GM19438 (cell line): ENCODE measurements around the gene YPEL1.
"Not testable (repeated sequence)": the region's sequence is repeated elsewhere in the genome, so short reads cannot be mapped to it uniquely, and the experiment has no call there.

Experiments used
- ATAC-seq: cut with Tn5 transposase; IDR thresholded peaks from one replicate; pipeline ENCODE4 v1.9.1; 2021; ENCODE audit warnings: low read depth; ENCODE audit not compliant: unreplicated experiment

YPEL1 gene

GRCh38 chr22:21686634-21687393 lies 48.8 kb downstream of the YPEL1 start:
- ATAC-seq: no peak

DNA sequence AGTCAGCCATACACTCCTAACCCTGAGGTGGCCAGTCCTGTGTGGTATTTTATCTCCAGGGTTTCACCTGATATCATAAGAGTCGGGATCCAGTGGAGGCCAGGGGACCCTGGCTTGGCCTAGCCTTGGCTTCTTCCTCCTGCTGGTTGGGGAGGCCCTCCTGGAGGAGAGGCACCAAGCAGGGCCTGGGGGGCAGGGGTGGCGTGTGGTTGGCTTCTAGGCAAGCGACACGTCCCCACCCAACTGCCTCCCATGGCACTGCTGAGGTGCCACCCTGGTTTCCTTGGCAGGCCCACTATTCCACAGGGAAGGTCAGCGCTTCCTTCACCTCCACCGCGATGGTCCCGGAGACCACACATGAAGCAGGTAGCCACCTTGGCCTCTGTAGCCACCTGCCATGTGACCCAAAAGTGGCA lies 49.4 kb downstream of the YPEL1 start:
- ATAC-seq: no peak

- no peak for ATAC-seq
Observed at GRCh38 chr22:21685164-21685513, 50.5 kb downstream of the YPEL1 start.

DNA sequence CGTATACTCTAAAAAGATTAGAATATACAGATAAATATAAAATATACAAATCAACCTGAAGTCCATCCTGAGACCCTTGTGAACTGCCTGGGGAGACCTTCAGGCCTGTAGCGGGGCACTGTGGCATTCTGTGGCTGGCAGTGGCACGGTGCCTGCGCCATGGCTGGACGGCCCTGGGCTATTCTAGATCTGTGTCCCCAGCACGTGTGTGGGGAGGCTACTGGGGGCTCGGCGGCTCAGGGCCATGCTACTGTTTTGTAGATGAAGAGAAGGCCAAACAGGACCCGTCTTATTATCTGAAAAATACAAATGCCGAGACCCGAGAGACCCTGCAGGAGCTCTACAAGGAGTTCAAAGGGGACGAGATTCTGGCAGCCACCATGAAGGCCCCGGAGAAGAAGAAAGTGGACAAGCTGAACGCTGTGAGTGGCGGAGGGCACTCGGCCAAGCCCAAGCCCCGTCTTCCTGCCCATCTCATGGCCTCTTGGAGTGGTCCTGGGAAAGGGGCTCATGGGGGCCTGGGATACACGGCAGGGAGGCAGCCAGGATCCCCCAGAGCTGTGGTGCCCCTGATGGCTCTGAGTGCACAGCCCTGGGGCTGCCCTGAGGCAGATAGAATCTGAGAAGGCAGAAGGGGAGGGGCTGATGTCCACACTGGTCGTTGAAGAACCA lies 51.0 kb downstream of the YPEL1 start:
- ATAC-seq: no peak

GRCh38 chr22:21683401-21683811 lies 52.2 kb downstream of the YPEL1 start:
- ATAC-seq: no peak

DNA sequence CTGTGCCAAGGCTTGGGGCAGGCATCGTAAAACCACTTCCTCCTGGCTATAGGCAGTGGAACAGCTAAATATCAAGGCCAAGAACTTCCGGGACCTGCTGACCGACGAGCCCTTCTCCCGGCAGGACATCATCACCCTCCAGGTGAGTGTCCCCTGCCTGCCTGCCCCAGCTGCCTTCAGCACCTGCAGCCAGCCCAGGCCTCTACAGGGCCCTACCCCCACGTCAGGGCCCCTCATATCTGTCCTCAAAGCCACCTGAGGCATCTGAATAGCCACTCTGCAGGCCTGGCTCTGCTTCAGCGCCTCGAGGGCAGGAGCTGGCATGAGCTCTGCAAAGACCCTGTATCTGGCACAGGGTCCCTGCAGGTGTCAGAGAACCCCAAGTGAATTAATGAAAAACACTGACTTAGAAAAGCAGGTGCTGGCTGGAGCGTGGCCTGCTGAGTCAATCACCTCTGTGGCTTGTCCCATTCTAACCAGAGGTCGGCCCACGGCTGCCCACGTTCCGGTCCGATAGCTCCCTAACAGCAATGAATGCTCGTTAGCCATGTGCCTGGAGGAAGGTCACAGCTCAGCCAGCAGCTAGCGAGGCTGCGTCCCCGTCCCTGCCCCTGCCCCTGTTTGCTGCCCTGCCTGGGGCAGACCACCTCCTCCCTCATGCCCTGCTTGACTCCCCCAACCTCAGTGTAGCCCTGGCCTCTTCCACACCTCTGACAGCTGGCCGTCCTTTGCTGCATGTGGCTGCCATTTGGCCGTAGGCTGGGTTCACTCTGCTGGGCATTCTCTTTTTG lies 53.0 kb downstream of the YPEL1 start:
- ATAC-seq: no peak

GRCh38 chr22:21681566-21682370 lies 53.8 kb downstream of the YPEL1 start:
- ATAC-seq: no peak

DNA sequence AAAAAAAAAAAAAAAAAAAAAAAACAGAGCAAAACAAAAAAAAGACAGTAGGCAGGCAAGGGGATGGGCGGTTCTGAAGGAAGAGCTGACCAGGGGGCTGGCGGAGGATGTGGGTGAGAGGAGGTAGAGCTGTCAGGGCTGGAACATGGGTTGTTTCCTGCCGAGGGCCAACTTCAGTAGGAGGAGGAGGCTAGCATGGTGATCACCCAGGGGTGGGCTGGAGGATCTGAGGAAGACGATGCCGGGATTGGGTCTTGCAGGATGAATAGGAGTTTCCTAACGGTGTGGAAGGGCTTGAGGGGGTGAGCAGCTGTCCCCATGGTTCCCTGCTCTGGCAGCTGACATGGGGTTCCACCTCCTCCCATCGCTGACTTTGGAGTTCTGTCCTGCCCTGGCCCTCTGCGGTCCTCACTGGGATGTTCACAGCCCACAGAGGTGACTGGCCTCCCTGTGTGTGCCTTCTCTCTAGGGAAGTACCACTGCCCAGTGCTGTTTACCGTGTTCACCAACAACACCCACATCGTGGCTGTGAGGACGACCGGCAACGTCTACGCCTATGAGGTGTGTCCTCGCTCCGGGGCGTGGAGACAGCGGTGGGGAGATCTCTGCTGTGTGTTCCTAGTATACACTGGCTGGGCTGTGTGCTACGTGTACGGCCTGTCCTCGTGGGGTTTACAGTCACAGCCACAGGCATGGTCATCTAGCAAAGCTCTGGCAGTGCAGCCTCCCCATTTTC lies 54.6 kb downstream of the YPEL1 start:
- ATAC-seq: no peak

- ATAC-seq: no peak
Observed at GRCh38 chr22:21679383-21679782, 56.2 kb downstream of the YPEL1 start.

DNA sequence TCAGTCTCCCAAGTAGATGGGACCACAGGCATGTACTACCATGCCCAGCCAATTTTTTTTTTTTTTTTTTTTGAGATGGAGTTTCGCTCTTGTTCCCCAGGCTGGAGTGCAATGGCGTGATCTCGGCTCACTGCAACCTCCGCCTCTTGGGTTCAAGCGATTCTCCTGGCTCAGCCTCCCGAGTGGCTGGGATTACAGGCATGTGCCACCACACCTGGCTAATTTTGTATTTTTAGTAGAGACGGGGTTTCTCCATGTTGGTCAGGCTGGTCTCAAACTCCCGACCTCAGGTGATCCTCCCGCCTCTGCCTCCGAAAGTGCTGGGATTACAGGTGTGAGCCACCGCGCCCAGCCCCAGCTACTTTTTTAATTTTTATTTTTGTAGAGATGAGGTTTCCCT lies 56.8 kb downstream of the YPEL1 start:
- ATAC-seq: not testable (repeated sequence)

DNA sequence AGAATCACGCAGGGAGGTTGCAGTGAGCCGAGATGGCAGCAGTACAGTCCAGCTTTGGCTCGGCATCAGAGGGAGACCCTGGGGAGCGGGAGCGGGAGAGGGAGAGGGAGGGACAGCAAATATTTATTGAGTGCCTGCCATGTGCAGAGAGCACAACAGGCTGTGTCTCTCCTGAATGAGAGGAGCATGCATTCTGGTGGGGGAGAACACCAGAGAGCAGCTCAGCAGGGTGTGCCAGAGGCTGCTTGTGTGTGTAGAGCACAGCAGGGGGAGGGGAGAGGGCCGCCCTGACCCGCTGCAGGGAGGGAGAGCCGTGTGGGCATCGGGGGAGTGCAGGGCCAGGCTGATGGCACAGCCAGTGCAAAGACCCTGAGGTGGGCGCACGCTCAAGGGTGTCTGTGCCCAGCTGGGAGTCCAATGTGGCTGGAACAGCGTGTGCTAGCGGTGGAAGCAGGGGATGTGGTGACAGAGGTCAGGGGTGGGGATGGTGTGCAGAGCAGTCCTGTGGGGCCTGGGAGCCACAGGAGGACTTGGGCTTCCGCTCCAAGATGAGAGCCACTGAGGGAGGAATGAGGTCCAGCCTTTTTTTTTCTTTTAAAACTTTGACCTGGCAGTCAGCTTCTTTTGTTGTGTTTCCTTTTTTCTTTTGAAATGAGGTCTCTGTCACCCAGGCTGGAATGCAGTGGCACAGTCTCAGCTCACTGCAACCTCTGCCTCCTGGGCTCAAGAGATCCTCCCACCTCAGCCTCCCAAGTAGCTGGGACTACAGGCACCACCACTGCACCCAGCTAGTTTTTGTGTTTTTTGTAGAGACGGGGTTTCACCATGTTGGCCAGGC lies 57.8 kb downstream of the YPEL1 start:
- ATAC-seq: no peak

DNA sequence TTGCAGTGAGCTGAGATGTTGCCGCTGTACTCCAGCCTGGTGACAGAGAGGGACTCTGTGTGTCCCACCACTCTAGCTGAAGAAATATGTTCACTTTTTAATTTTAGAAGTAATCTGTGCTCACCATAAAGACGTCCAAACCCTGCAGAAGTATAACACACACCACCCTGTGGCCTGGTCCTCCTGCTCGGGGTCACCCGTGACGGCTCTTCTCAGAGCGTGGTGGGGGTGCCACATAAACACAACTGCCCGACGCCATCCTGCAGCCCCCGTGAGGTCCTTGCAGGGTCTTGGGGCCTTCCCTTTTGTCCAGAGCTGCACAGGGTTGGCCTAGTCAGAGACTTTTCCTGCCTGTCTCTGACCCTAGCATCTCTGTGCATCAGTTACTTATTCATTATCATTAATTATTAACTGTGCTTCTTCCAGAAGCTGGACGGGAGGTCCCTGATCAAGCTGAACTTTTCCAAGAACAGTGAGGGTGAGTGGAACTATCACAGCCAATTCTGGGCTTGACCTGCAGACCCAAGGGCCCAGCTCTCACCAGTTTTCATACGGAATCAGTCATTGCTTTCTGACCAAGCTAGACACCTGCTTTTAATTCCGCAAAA lies 60.9 kb downstream of the YPEL1 start:
- no peak for ATAC-seq

DNA sequence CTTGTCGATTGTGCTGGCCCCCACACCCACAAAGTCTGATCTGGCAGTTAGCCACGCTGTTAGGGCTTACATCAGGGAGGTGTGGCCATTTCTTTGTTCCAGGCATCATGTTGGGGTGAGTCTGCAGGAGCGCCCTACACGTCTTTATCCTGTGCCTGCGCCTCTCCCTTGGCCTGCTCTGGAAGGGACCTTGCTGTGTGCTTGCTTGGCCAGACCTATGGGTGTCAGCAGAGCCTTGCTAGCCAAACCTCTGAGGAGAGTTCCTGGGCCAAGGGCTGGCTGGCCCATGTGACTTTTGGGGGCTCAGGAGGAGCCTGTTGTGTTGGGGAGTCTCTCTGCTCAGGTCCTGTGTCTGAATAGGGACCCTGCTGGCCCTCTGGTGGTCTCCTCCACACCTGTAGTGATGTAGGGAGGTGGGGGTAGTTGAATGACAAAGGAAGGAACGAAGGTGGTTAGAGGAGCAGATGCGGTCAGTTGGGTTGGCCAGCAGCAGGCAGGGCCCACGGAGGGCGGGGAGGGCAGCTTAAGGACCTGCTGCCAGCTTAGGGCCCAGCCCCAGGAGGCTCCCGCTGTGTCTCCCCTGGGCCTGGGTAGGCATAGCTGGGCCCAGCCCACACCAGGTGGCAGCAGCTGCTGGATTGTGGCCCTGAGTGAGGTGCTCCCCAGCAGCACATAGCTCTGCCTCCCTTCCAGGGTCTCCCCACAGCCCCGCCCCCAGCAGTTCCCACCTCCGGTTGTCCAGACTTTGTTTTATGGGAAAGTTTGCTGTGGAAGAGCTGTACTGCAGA lies 61.9 kb downstream of the YPEL1 start:
- ATAC-seq: no peak

DNA sequence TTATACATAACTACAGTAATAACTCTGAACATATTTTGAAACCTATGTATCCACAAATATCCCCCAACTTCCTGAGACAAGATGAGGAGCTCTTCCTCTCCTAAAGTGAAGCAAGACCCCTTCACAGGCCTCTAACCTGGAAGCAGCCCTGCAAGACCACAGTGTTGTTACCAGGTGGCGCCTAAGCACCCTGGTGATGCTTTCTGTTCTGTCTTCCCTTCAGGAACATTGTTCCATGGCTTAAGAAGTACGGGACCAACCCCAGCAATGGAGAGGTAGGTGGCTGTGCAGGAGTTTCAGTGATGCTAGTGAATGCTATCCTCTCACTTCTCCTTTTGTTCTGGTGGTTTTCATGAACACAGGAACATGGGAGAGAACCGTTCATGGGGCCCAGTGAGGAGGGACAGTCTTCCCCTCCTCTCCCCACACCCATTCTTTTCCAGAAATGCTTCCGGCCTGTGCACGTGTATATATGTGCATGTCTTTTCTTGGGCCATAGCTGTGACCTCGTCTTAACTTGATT lies 63.4 kb downstream of the YPEL1 start:
- ATAC-seq: no peak

DNA sequence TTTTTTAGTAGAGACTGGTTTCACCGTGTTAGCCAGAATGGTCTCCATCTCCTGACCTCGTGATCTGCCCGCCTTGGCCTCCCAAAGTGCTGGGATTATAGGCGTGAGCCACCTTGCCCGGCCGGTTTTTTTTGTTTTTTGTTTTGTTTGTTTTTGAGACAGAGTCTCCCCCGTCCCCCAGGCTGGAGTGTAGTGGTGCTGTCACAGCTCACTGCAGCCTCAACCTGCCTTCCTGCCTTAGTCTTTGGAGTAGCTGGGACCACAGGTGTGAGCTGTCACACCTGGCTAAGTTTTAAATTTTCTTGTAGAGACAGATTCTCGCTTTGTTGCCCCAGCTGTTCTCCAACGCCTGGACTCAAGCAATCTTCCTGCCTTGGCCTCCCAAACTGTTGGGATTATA lies 66.6 kb downstream of the YPEL1 start:
- ATAC-seq: no peak

DNA sequence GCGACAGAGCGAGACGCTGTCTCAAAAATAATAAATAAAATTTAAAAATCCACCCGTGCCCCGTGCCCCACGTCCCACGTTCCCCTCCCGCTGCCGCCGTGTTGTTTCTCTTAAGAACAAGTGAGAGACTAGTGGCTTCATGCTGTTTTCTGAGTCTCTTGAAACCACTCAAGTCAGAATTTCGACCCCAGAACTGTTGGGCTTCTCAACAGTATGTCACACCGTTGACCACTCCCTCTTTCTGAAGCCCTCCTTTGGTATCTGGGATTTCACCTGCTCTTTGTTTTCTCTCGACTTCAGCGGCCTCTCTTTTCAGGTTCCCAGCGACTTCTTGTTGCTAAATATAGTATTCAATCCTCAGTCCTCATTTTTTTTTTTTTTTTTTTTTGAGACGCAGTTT lies 68.8 kb downstream of the YPEL1 start:
- no peak for ATAC-seq

GRCh38 chr22:21665047-21665851 lies 70.3 kb downstream of the YPEL1 start:
- ATAC-seq: no peak
